Activated CD4-positive, alpha-beta T cell treated with anti-CD3 and anti-CD28 coated beads, Interleukin-2, amount 10 ng/mL, durations not matched to agents 7 days and 5 days (primary cell): ENCODE measurements around the gene GAREM1. TPM values are rescaled to one million over a fixed set of nuclear protein-coding genes. Genes with fewer than 3 reads are reported as not detected.

Experiments used
- CTCF ChIA-PET: fragments of 350-600 bp; sonication (Branson Sonifier 250); formaldehyde crosslinking; loops from one replicate; lab custom pipeline; 2021; ENCODE audit warnings: antibody characterized with exemption; lab: Charles Lee
- POLR2A ChIA-PET: fragments of 350-600 bp; sonication (Branson Sonifier 250); formaldehyde crosslinking; loops from one replicate; lab custom pipeline; 2021; ENCODE audit warnings: antibody characterized with exemption; lab: Charles Lee
- DNase-seq: peaks from one replicate; pipeline ENCODE4 v3.0.0-alpha.2; 2020
- H3K27ac Mint-ChIP-seq: one replicate; pipeline ENCODE4 v1.8.0; 2021; ENCODE audit warnings: mild to moderate bottlenecking, moderate library complexity, mixed read lengths
- H3K27me3 Mint-ChIP-seq: one replicate; pipeline ENCODE4 v1.8.0; 2021; ENCODE audit warnings: mixed read lengths
- H3K36me3 Mint-ChIP-seq: one replicate; pipeline ENCODE4 v1.8.0; 2021; ENCODE audit warnings: low read depth, mixed read lengths
- H3K4me1 Mint-ChIP-seq: one replicate; pipeline ENCODE4 v1.8.0; 2021; ENCODE audit warnings: mixed read lengths
- H3K4me3 Mint-ChIP-seq: one replicate; pipeline ENCODE4 v1.8.0; 2021; ENCODE audit warnings: mild to moderate bottlenecking, moderate library complexity, mixed read lengths
- H3K9me3 Mint-ChIP-seq: one replicate; pipeline ENCODE4 v1.8.0; 2021; ENCODE audit warnings: mixed read lengths
- total RNA-seq, 2 experiments: library from RNA; stranded (reverse); gene quantifications; one replicate each; pipeline ENCODE4 v1.2.3, GENCODE V29; 2021

Gene GAREM1
- total RNA-seq, 2 experiments from 2014 or later, result not detected

GRCh38 chr18:32435631-32436500 lies 34.8 kb downstream of the GAREM1 start:
- CTCF ChIA-PET, result no interaction called here
- Mint-ChIP-seq H3K4me1 (no peaks in the 10 kb centered on the region), H3K27ac (no peak overlapping the region), H3K36me3 (no peaks in the 10 kb centered on the region), H3K27me3 (peaks cover 5% of the 10 kb centered on the region), H3K4me3 (no peak overlapping the region), H3K9me3 (no peaks in the 10 kb centered on the region)
- DNase-seq, result no peak
- POLR2A ChIA-PET, result no interaction called here

- H3K36me3 Mint-ChIP-seq, result no peaks in the 10 kb centered on the region
- H3K27ac Mint-ChIP-seq, result no peak overlapping the region
- no peak for DNase-seq
- no peaks in the 10 kb centered on the region for H3K9me3 Mint-ChIP-seq
- peaks cover 5% of the 10 kb centered on the region for H3K27me3 Mint-ChIP-seq
- H3K4me3 Mint-ChIP-seq, result no peak overlapping the region
- no peaks in the 10 kb centered on the region for H3K4me1 Mint-ChIP-seq
- ChIA-PET POLR2A (no interaction called here), CTCF (no interaction called here)
Measured at GRCh38 chr18:32431753-32432152, 38.9 kb downstream of the GAREM1 start.

GRCh38 chr18:32429402-32429801 lies 41.3 kb downstream of the GAREM1 start:
- no peak overlapping the region for H3K27ac Mint-ChIP-seq
- H3K27me3 Mint-ChIP-seq, result peaks cover 5% of the 10 kb centered on the region
- no peaks in the 10 kb centered on the region for H3K9me3 Mint-ChIP-seq
- CTCF ChIA-PET, result no interaction called here
- no peak overlapping the region for H3K4me3 Mint-ChIP-seq
- no peaks in the 10 kb centered on the region for H3K4me1 Mint-ChIP-seq
- POLR2A ChIA-PET, result no interaction called here
- H3K36me3 Mint-ChIP-seq, result no peaks in the 10 kb centered on the region
- DNase-seq, result no peak

DNA sequence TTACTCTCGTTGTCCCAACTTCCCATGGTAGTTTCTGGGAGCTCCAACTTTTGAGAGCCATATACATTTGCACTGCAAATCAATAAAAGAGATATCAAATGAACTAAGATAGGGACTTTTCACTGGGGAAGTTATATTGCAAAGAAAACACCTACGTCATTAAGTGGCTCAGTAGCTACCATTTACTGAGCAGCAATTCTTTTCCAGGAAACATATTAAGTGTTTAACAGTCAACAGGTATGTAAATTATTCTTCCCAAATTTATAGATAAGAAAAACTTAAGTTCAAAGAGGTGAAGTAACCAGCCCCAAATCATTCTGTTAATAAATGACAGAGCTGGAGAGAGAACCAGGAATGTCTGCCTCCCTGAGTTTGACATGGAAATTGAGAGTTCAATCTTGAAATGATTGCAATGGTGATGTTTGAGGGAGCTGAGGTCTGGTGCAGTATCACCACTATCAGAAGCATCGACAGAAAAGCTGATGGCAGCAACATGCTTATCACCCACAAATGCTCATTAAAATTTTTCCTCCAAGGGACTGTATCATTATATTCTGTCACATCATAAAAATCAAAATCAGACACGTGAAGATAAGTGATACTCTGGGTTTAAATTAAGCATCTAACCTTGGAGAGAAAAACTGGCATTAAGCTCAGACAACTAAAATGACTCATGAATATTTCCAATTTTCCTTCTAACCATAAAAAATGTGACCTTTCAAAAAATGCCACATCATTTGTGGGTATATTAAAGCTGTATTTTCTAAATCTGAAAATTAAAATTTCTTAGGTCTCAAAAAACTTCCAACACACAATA lies 43.4 kb downstream of the GAREM1 start:
- ChIA-PET POLR2A (no interaction called here), CTCF (no interaction called here)
- H3K4me1 Mint-ChIP-seq, result no peaks in the 10 kb centered on the region
- no peaks in the 10 kb centered on the region for H3K27me3 Mint-ChIP-seq
- H3K36me3 Mint-ChIP-seq, result no peaks in the 10 kb centered on the region
- H3K4me3 Mint-ChIP-seq, result no peak overlapping the region
- DNase-seq, result no peak
- H3K27ac Mint-ChIP-seq, result no peak overlapping the region
- H3K9me3 Mint-ChIP-seq, result no peaks in the 10 kb centered on the region

GRCh38 chr18:32425466-32425865 lies 45.2 kb downstream of the GAREM1 start:
- H3K36me3 Mint-ChIP-seq, result no peaks in the 10 kb centered on the region
- no peaks in the 10 kb centered on the region for H3K4me1 Mint-ChIP-seq
- H3K27ac Mint-ChIP-seq, result no peak overlapping the region
- CTCF ChIA-PET, result no interaction called here
- DNase-seq, result no peak
- H3K4me3 Mint-ChIP-seq, result no peak overlapping the region
- H3K27me3 Mint-ChIP-seq, result no peaks in the 10 kb centered on the region
- no peaks in the 10 kb centered on the region for H3K9me3 Mint-ChIP-seq
- POLR2A ChIA-PET, result no interaction called here

GRCh38 chr18:32424696-32425095 lies 46.0 kb downstream of the GAREM1 start:
- Mint-ChIP-seq H3K4me1 (no peaks in the 10 kb centered on the region), H3K9me3 (no peaks in the 10 kb centered on the region), H3K27me3 (no peaks in the 10 kb centered on the region), H3K27ac (no peak overlapping the region), H3K36me3 (no peaks in the 10 kb centered on the region), H3K4me3 (no peak overlapping the region)
- POLR2A ChIA-PET, result no interaction called here
- CTCF ChIA-PET, result no interaction called here
- DNase-seq, result no peak

DNA sequence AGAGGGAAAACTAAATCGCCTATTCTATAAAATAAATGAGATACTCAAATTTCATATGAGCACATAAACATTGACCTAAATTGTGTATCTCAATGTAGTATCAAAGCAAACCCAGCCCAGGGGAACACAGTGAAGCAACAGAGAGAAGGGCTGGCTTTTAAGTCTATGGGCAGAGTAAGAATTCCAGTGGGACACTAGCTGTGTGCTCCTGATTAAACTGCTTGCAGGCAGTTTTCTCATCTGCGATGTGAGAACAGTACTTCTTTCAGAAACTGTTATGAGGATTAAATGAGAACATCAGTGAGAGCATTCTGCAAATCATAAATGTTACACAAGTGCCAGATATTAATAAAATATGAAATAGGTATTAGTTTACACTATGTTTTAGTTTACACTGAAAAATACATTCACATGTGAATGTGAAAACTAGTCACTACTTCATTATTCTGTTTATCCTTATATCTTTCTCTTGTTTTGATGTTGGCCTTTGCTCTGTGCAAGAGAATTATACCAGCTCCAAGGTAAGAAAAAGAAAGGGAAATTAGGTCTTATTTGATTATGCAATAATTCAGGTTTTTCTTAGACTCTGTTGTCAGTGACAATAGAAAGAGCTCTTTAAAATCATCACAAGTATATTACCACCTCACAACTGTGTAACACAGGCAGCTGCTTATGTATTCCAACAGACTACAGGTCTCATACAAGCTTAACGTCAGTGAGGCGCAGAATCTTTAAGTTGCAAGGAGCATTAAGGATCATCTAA lies 47.5 kb downstream of the GAREM1 start:
- Mint-ChIP-seq H3K27ac (no peak overlapping the region), H3K4me3 (no peak overlapping the region), H3K4me1 (no peaks in the 10 kb centered on the region), H3K9me3 (no peaks in the 10 kb centered on the region), H3K36me3 (no peaks in the 10 kb centered on the region), H3K27me3 (no peaks in the 10 kb centered on the region)
- POLR2A ChIA-PET, result no interaction called here
- CTCF ChIA-PET, result interaction anchor here (0.6 kb wide), 1 partner anchor 16 kb away, joined by 3 read pairs; no protein-coding TSS in a partner anchor
- no peak for DNase-seq

GRCh38 chr18:32422201-32422600 lies 48.5 kb downstream of the GAREM1 start:
- H3K36me3 Mint-ChIP-seq, result no peaks in the 10 kb centered on the region
- H3K4me3 Mint-ChIP-seq, result no peak overlapping the region
- CTCF ChIA-PET, result interaction anchor here (0.6 kb wide), 1 partner anchor 530 kb away, joined by 3 read pairs; no protein-coding TSS in a partner anchor
- H3K27me3 Mint-ChIP-seq, result no peaks in the 10 kb centered on the region
- POLR2A ChIA-PET, result no interaction called here
- no peaks in the 10 kb centered on the region for H3K4me1 Mint-ChIP-seq
- H3K9me3 Mint-ChIP-seq, result no peaks in the 10 kb centered on the region
- H3K27ac Mint-ChIP-seq, result no peak overlapping the region
- DNase-seq, result no peak

DNA sequence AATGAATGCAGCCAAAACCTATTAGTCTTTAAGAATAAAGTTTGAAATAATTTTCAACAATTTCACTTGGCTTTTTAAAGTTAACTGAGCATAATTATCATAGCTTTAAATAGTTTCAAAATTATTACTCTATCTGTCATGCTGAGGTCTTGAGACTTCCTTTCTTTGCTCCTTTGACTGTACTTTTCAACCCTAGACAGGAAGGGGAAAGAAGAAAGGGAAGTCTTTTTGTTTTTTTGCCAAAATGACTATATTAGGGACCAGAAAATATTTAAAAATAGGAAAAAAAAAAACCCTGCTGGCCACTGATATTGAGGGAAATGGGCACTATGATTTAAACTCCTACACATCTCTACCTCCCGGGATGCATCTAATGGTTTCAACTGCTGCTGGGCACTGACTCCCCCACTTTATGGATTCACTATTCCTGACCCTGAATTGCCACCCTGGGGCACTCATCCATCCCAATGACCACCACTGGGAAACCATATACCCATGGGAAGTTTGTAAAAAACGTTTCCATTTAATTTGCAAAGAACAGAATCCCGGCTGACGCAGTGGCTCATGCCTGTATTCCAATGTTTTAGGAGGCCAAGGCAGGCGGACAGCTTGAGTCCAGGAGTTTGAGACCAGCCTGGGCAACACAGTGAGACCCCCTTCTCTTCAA lies 50.5 kb downstream of the GAREM1 start:
- no peak overlapping the region for H3K27ac Mint-ChIP-seq
- no peak overlapping the region for H3K4me3 Mint-ChIP-seq
- no peaks in the 10 kb centered on the region for H3K36me3 Mint-ChIP-seq
- no peaks in the 10 kb centered on the region for H3K4me1 Mint-ChIP-seq
- peaks cover 4% of the 10 kb centered on the region for H3K27me3 Mint-ChIP-seq
- ChIA-PET CTCF (interaction anchor here (1.0 kb wide), 1 partner anchor 30 kb away, joined by 3 read pairs; no protein-coding TSS in a partner anchor), POLR2A (no interaction called here)
- H3K9me3 Mint-ChIP-seq, result no peaks in the 10 kb centered on the region
- no peak for DNase-seq

DNA sequence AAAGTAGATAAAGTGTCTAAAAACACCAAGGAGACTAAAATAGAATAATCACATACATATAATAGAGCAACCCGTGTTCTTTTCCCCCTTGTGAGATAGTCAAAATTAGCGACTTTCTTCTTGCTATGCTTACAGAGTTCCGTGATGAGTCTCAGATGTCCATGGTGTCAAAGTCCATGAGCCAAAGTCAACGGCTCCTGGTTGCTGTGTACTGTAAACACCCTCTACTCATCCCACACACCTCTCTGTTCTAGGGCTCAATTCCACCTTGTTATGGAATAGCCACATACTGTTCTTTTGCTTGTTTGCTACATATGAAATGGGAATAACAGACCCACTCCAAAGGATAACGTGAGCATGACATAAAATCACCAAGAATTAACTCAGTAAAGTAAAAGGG lies 52.5 kb downstream of the GAREM1 start:
- Mint-ChIP-seq H3K4me1 (no peaks in the 10 kb centered on the region), H3K36me3 (no peaks in the 10 kb centered on the region), H3K27ac (no peak overlapping the region), H3K9me3 (no peaks in the 10 kb centered on the region), H3K4me3 (no peak overlapping the region), H3K27me3 (peaks cover 7% of the 10 kb centered on the region)
- ChIA-PET CTCF (no interaction called here), POLR2A (no interaction called here)
- DNase-seq, result no peak

GRCh38 chr18:32405588-32405987 lies 65.1 kb downstream of the GAREM1 start:
- POLR2A ChIA-PET, result no interaction called here
- no peaks in the 10 kb centered on the region for H3K4me1 Mint-ChIP-seq

GRCh38 chr18:32401621-32402020 lies 69.1 kb downstream of the GAREM1 start:
- no peak for DNase-seq
- ChIA-PET POLR2A (no interaction called here), CTCF (no interaction called here)
- no peaks in the 10 kb centered on the region for H3K36me3 Mint-ChIP-seq
- H3K27me3 Mint-ChIP-seq, result peaks cover 5% of the 10 kb centered on the region
- H3K4me3 Mint-ChIP-seq, result no peak overlapping the region
- no peak overlapping the region for H3K27ac Mint-ChIP-seq
- H3K9me3 Mint-ChIP-seq, result no peaks in the 10 kb centered on the region
- no peaks in the 10 kb centered on the region for H3K4me1 Mint-ChIP-seq

More at GRCh38 chr18:32405588-32405987, 65.1 kb downstream of the GAREM1 start:
- Mint-ChIP-seq H3K27ac (no peak overlapping the region), H3K36me3 (no peaks in the 10 kb centered on the region), H3K4me3 (no peak overlapping the region), H3K9me3 (no peaks in the 10 kb centered on the region), H3K27me3 (peaks cover 9% of the 10 kb centered on the region)
- no peak for DNase-seq
- CTCF ChIA-PET, result interaction anchor here (0.6 kb wide), 1 partner anchor 368 kb away, joined by 3 read pairs; no protein-coding TSS in a partner anchor
